ENCODE data around the gene MRPL53. TPM values are rescaled to one million over a fixed set of nuclear protein-coding genes. Genes with fewer than 3 reads are reported as not detected.
A peak's percentile ranks its signal among the peaks of the same experiment; 100 is the strongest.

Gene MRPL53
- total and polyA plus RNA-seq, 2 of the 13 experiments (the other 11 are each of a cell fraction or from before 2014, with no cell fraction given), result 34.3 to 51.9 TPM

GRCh38 chr2:74482801-74483674 is 10.6 kb upstream of the MRPL53 start, which contains the start of the genes CCDC142 and TTC31 (continued):
- TF ChIP-seq BHLHE40 (IDR thresholded peaks at IDR 0.05; ENCODE audit: low read length) (no peak), ZNF224 (CRISPR knock-in tag; IDR thresholded peaks at IDR 0.05) (0 out of 2 replicates have a peak, but pooled peaks have one; percentile 38), ZBTB20 (CRISPR knock-in tag; IDR thresholded peaks at IDR 0.05; ENCODE audit: borderline replicate concordance, low read depth) (no peak; the same call in 1 of the 2 replicates), IRX3 (CRISPR knock-in tag; IDR thresholded peaks at IDR 0.05; ENCODE audit: borderline replicate concordance, low read depth) (no peak), ZMAT5 (CRISPR knock-in tag; IDR thresholded peaks at IDR 0.05; ENCODE audit: borderline replicate concordance, low read depth) (no peak), SMYD3 (CRISPR knock-in tag; IDR thresholded peaks at IDR 0.05) (peak; percentile 26), ZNF501 (CRISPR knock-in tag; IDR thresholded peaks at IDR 0.05) (peak; percentile 99), ZNF781 (CRISPR knock-in tag; IDR thresholded peaks at IDR 0.05; ENCODE audit: borderline replicate concordance, not compliant biosample characterization) (peak; percentile 60), ELF1 (CRISPR knock-in tag; IDR thresholded peaks at IDR 0.05) (peak; percentile 90), ZUFSP (CRISPR knock-in tag; IDR thresholded peaks at IDR 0.05; ENCODE audit: borderline replicate concordance) (no peak), HCFC1 (IDR thresholded peaks at IDR 0.05; ENCODE audit: low read depth, low read length) (peak; percentile 89), FOXK2 (IDR thresholded peaks at IDR 0.05) (no peak), CBX5 (CRISPR knock-in tag; IDR thresholded peaks at IDR 0.05; ENCODE audit: borderline replicate concordance) (peak; percentile 76; the same call in 1 of the 2 replicates), ZNF329 (CRISPR knock-in tag; IDR thresholded peaks at IDR 0.05; ENCODE audit: low read depth) (0 out of 2 replicates have a peak, but pooled peaks have one; percentile 37), HNF1B (CRISPR knock-in tag; IDR thresholded peaks at IDR 0.05) (peak; percentile 80), TBL1XR1 (IDR thresholded peaks at IDR 0.05; ENCODE audit: borderline replicate concordance, low read length, partially characterized antibody) (peak; percentile 28), E2F2 (CRISPR knock-in tag; IDR thresholded peaks at IDR 0.05; ENCODE audit: borderline replicate concordance) (no peak; the same call in 1 of the 2 replicates), GPN1 (CRISPR knock-in tag; IDR thresholded peaks at IDR 0.05; ENCODE audit: borderline replicate concordance) (no peak), ZNF138 (CRISPR knock-in tag; IDR thresholded peaks at IDR 0.05; ENCODE audit: low read depth) (no peak; the same call in 1 of the 2 replicates), ZNF770 (CRISPR knock-in tag; IDR thresholded peaks at IDR 0.05) (peak; percentile 31; the same call in 1 of the 2 replicates), ZNF225 (CRISPR knock-in tag; IDR thresholded peaks at IDR 0.05) (no peak; the same call in none of the 2 replicates), MYC (CRISPR knock-in tag; IDR thresholded peaks at IDR 0.05; ENCODE audit: borderline replicate concordance) (peak; percentile 82; the same call in 1 of the 2 replicates)

Data from HepG2 (cell line).